Vagina (tissue), 2 donors: Measurements from ENCODE around the gene NRDE2.

ENCODE experiments used
- CTCF ChIP-seq, 3 experiments: fragments of 450-650 bp in 2 of 3; fragments of 200-600 bp in 1 of 3; sonication (generic) in 1 of 3; IDR thresholded peaks; one replicate each; pipeline ENCODE4 v1.5.1; 2017 to 2019; ENCODE audit warnings: antibody characterized with exemption in 3 of 3, mild to moderate bottlenecking in 2 of 3, moderate library complexity in 2 of 3
- POLR2A ChIP-seq, 2 donors: fragments of 450-650 bp; IDR thresholded peaks; one replicate each; pipeline ENCODE4 v1.6.1; 2017; ENCODE audit warnings: antibody characterized with exemption in 2 of 2, mild to moderate bottlenecking in 2 of 2, moderate library complexity in 2 of 2
- POLR2AphosphoS5 ChIP-seq, 2 donors: sonication (generic); formaldehyde crosslinking; IDR thresholded peaks; one replicate each; pipeline ENCODE4 v1.9.0; 2017; ENCODE audit warnings: antibody characterized with exemption in 2 of 2, mild to moderate bottlenecking in 2 of 2, low read depth in 1 of 2; ENCODE audit not compliant: insufficient read depth in 1 of 2

- no peak for TF ChIP-seq CTCF (IDR thresholded peaks at IDR 0.05)
- TF ChIP-seq POLR2A (IDR thresholded peaks at IDR 0.05), result no peak
- TF ChIP-seq POLR2AphosphoS5 (IDR thresholded peaks at IDR 0.05; ENCODE audit: insufficient read depth in 1 of 2, low read depth in 1 of 2), result no peak
Measured at GRCh38 chr14:90304502-90304901, 27.2 kb downstream of the NRDE2 start.
